Germinal center (tissue), 1 donor: ENCODE data around the gene ZFP36L2.

ENCODE experiments used
- DNase-seq: peaks from one replicate; pipeline ENCODE4 v3.0.0; 2012; ENCODE audit warnings: mixed read lengths, low spot score

Gene ZFP36L2

GRCh38 chr2:43248621-43249020, 22.2 kb upstream of the ZFP36L2 start:
- DNase-seq: no peak

- no peak for DNase-seq
These were observed 20.2 kb upstream of the ZFP36L2 start for GRCh38 chr2:43246641-43247040.

GRCh38 chr2:43241558-43241957, 15.2 kb upstream of the ZFP36L2 start:
- no peak for DNase-seq

GRCh38 chr2:43240766-43241150, 14.4 kb upstream of the ZFP36L2 start:
- DNase-seq: no peak

- DNase-seq: no peak
These were observed 13.8 kb upstream of the ZFP36L2 start for GRCh38 chr2:43239981-43240765.

- no peak for DNase-seq
These were observed 12.4 kb upstream of the ZFP36L2 start for GRCh38 chr2:43238813-43239212.

- DNase-seq: no peak
These were observed 11.8 kb upstream of the ZFP36L2 start for GRCh38 chr2:43238176-43238575.

GRCh38 chr2:43233218-43234212, 7.1 kb upstream of the ZFP36L2 start:
- no peak for DNase-seq

- DNase-seq: no peak
These were observed 4.8 kb upstream of the ZFP36L2 start for GRCh38 chr2:43230951-43231827.

GRCh38 chr2:43230351-43230885, 4.0 kb upstream of the ZFP36L2 start:
- DNase-seq: no peak

GRCh38 chr2:43228756-43229659, 2.6 kb upstream of the ZFP36L2 start:
- DNase-seq: no peak

GRCh38 chr2:43228321-43228751, 1.9 kb upstream of the ZFP36L2 start:
- DNase-seq: no peak

GRCh38 chr2:43227830-43228281, 1.4 kb upstream of the ZFP36L2 start:
- no peak for DNase-seq

GRCh38 chr2:43226955-43227829, 786 bp upstream of the ZFP36L2 start:
- peak; percentile 75 for DNase-seq

- DNase-seq: peak; percentile 67
These were observed 433 bp downstream of the ZFP36L2 start for GRCh38 chr2:43225788-43226557.

- no peak for DNase-seq
These were observed 1.2 kb downstream of the ZFP36L2 start for GRCh38 chr2:43225093-43225787.

- no peak for DNase-seq
These were observed 1.8 kb downstream of the ZFP36L2 start for GRCh38 chr2:43224571-43225092.

- DNase-seq: peak; percentile 61
These were observed 2.3 kb downstream of the ZFP36L2 start for GRCh38 chr2:43224131-43224570.
